ENCODE results near the gene FERMT1. TPM values are rescaled to one million over a fixed set of nuclear protein-coding genes. Genes with fewer than 3 reads are reported as not detected.

Gene FERMT1
- total RNA-seq, 1 donor from 2014 or later = 0.27 TPM

GRCh38 chr20:6053064-6053775 is 69.6 kb downstream of the FERMT1 start:
- H3K4me1 Mint-ChIP-seq (ENCODE audit: unreplicated experiment) = peaks cover 13% of the 10 kb centered on the region
- peaks cover 2% of the 10 kb centered on the region for H3K9me3 Mint-ChIP-seq (ENCODE audit: unreplicated experiment)
- peak; percentile 64 for DNase-seq (ENCODE audit: extremely low spot score, unreplicated experiment)
- peaks cover 23% of the 10 kb centered on the region for H3K27me3 Mint-ChIP-seq (ENCODE audit: unreplicated experiment)
- H3K36me3 Mint-ChIP-seq (ENCODE audit: unreplicated experiment) = no peaks in the 10 kb centered on the region
- TF ChIP-seq, protein P1, sequence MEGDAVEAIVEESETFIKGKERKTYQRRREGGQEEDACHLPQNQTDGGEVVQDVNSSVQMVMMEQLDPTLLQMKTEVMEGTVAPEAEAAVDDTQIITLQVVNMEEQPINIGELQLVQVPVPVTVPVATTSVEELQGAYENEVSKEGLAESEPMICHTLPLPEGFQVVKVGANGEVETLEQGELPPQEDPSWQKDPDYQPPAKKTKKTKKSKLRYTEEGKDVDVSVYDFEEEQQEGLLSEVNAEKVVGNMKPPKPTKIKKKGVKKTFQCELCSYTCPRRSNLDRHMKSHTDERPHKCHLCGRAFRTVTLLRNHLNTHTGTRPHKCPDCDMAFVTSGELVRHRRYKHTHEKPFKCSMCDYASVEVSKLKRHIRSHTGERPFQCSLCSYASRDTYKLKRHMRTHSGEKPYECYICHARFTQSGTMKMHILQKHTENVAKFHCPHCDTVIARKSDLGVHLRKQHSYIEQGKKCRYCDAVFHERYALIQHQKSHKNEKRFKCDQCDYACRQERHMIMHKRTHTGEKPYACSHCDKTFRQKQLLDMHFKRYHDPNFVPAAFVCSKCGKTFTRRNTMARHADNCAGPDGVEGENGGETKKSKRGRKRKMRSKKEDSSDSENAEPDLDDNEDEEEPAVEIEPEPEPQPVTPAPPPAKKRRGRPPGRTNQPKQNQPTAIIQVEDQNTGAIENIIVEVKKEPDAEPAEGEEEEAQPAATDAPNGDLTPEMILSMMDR (IDR thresholded peaks at IDR 0.05) = no peak
- H3K4me3 Mint-ChIP-seq (ENCODE audit: unreplicated experiment) = peak overlapping the region; percentile 49
- no peak overlapping the region for H3K27ac Mint-ChIP-seq (ENCODE audit: unreplicated experiment)

GRCh38 chr20:6051505-6051904 is 71.3 kb downstream of the FERMT1 start:
- TF ChIP-seq, protein P1 (IDR thresholded peaks at IDR 0.05) = no peak
- Mint-ChIP-seq H3K4me1 (ENCODE audit: unreplicated experiment) (peaks cover 13% of the 10 kb centered on the region), H3K27ac (ENCODE audit: unreplicated experiment) (no peak overlapping the region), H3K9me3 (ENCODE audit: unreplicated experiment) (peaks cover 3% of the 10 kb centered on the region), H3K27me3 (ENCODE audit: unreplicated experiment) (peaks cover 20% of the 10 kb centered on the region), H3K36me3 (ENCODE audit: unreplicated experiment) (no peaks in the 10 kb centered on the region), H3K4me3 (ENCODE audit: unreplicated experiment) (no peak overlapping the region)
- DNase-seq (ENCODE audit: extremely low spot score, unreplicated experiment) = no peak

DNA sequence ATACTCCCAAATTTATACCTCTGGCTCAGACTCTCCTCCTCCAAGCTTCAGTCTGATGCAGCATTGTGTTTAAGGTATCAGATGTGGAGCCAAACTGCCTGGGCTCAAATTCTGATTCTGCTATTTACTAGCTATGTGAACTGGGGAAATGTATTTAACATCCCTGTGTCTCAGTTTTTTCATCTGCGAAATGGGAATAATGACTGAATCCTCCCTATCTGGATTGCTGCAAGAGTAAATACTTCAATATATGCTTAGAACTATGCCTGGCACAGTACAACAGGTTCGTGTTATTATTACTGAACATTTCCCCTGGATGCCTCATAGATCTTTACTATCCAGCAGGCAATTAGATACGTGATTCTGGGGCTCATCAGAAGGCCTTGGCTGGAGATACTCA is 74.4 kb downstream of the FERMT1 start:
- Mint-ChIP-seq H3K27me3 (ENCODE audit: unreplicated experiment) (peaks cover 20% of the 10 kb centered on the region), H3K9me3 (ENCODE audit: unreplicated experiment) (peaks cover 3% of the 10 kb centered on the region), H3K4me3 (ENCODE audit: unreplicated experiment) (no peak overlapping the region), H3K36me3 (ENCODE audit: unreplicated experiment) (no peaks in the 10 kb centered on the region), H3K27ac (ENCODE audit: unreplicated experiment) (no peak overlapping the region), H3K4me1 (ENCODE audit: unreplicated experiment) (peaks cover 11% of the 10 kb centered on the region)
- TF ChIP-seq, protein P1 (IDR thresholded peaks at IDR 0.05) = no peak
- no peak for DNase-seq (ENCODE audit: extremely low spot score, unreplicated experiment)

GRCh38 chr20:6046432-6046831 is 76.4 kb downstream of the FERMT1 start:
- Mint-ChIP-seq H3K4me3 (ENCODE audit: unreplicated experiment) (no peak overlapping the region), H3K27me3 (ENCODE audit: unreplicated experiment) (peaks cover 11% of the 10 kb centered on the region), H3K36me3 (ENCODE audit: unreplicated experiment) (peaks cover 6% of the 10 kb centered on the region), H3K9me3 (ENCODE audit: unreplicated experiment) (peaks cover 3% of the 10 kb centered on the region), H3K4me1 (ENCODE audit: unreplicated experiment) (peaks cover under 1% of the 10 kb centered on the region), H3K27ac (ENCODE audit: unreplicated experiment) (no peak overlapping the region)
- TF ChIP-seq, protein P1 (IDR thresholded peaks at IDR 0.05) = no peak
- no peak for DNase-seq (ENCODE audit: extremely low spot score, unreplicated experiment)

DNA sequence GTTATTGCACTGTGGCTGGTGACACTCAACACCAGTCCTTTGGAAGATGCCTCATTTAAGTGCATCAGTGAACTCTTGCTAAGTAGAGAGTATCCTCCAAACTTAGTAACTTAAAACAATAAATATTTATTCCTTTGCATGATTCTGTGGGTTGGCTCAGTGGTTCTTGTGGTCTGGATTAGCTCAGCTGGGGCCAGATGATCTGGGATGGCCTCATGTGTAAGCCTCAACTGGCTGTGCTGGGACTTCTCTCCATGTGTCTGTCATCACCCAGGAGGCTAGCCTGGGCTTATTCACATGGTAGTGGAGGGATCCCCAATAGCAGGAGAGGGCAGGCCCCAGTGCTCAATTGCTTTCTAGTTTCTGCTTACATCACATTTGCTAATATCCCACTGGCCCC is 77.3 kb downstream of the FERMT1 start:
- peaks cover 3% of the 10 kb centered on the region for H3K9me3 Mint-ChIP-seq (ENCODE audit: unreplicated experiment)
- no peak for DNase-seq (ENCODE audit: extremely low spot score, unreplicated experiment)
- H3K36me3 Mint-ChIP-seq (ENCODE audit: unreplicated experiment) = peaks cover 11% of the 10 kb centered on the region
- TF ChIP-seq, protein P1 (IDR thresholded peaks at IDR 0.05) = no peak
- H3K27ac Mint-ChIP-seq (ENCODE audit: unreplicated experiment) = no peak overlapping the region
- H3K4me3 Mint-ChIP-seq (ENCODE audit: unreplicated experiment) = no peak overlapping the region
- H3K27me3 Mint-ChIP-seq (ENCODE audit: unreplicated experiment) = peaks cover 5% of the 10 kb centered on the region
- no peaks in the 10 kb centered on the region for H3K4me1 Mint-ChIP-seq (ENCODE audit: unreplicated experiment)

Measured in osteocyte (in vitro differentiated cells).